Umbilical cord (tissue), 2 donors: ENCODE results near the gene PPFIBP2. TPM values are rescaled to one million over a fixed set of nuclear protein-coding genes. Genes with fewer than 3 reads are reported as not detected.

Experiments used
- DNase-seq: peaks from one replicate; pipeline ENCODE4 v3.0.0-alpha.2; 2015; ENCODE audit warnings: low spot score
- total RNA-seq: library from RNA; depleted of rRNA; stranded (reverse); fragments of >200 nt; gene quantifications from one replicate; pipeline ENCODE4 v1.2.3, GENCODE V29; 2014; ENCODE audit warnings: low replicate concordance; ENCODE audit not compliant: insufficient read depth

PPFIBP2 gene
- total RNA-seq, 1 donor from 2014 or later, result 66.2 TPM

- peak; percentile 60 for DNase-seq
These were observed 178.1 kb downstream of the PPFIBP2 start for GRCh38 chr11:7691759-7692350.

GRCh38 chr11:7692426-7692825, 178.6 kb downstream of the PPFIBP2 start:
- DNase-seq, result no peak

DNA sequence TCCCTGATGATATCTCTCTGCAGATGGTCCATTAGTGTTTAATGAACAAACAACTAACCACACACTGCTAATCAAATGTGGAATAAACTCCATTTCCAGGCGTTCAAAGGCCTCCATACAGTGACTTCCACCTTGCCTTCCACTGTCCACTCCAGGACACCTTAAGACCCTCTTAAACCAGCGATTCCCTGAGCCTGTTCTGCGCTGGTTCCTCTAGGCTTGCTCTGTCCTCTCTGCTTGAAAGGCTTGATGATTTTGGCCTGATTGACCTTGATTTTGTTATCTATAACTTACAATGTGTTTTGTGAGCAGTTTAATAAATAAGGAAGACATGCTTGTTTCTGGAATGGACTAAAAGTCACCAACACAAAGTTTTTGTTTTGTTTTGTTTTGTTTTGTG, 180.4 kb downstream of the PPFIBP2 start:
- no peak for DNase-seq

DNA sequence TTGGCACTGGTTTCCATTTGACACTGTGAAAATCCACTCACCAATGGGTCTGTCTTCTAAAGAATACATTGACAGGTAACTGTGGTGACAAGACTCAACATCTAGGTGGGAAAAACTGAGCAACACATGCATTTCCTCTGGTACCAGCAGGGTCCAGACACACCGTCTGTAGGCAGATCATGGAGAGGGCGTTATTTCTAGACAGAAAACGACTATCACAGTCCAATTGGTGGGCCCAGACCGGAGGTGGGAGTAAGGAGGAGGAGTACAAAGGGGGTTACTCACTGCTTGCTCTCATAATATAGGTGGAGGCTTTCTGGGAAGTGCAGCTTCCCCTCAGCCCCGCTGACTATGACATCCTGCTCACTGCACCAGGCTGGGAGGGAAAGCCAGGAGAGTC, 182.6 kb downstream of the PPFIBP2 start:
- DNase-seq, result no peak

Other genes with a start within 250 kb of the PPFIBP2 start
- gene OLFML1, start 28.5 kb upstream of the PPFIBP2 start, total RNA-seq, result 3.4 TPM
- gene CYB5R2, start 159.5 kb downstream of the PPFIBP2 start, total RNA-seq, result 50.3 TPM
- gene OVCH2, start 192.5 kb downstream of the PPFIBP2 start, total RNA-seq, result 3.4 TPM